B cell (primary cell): ENCODE measurements around the gene GABRD. TPM values are rescaled to one million over a fixed set of nuclear protein-coding genes. Genes with fewer than 3 reads are reported as not detected.

Experiments used
- ATAC-seq: fragments of 200-7000 bp; cut with Tn5 transposase; one replicate; pipeline ENCODE4 v1.10.0; 2021; ENCODE audit warnings: low read depth, mild to moderate bottlenecking, moderate number of reproducible peaks, moderate library complexity
- CTCF ChIA-PET: fragments of 350-600 bp; sonication (Branson Sonifier 250); formaldehyde crosslinking; loops from one replicate; lab custom pipeline; 2021; ENCODE audit warnings: antibody characterized with exemption, inconsistent platforms; lab: Charles Lee
- POLR2A ChIA-PET: fragments of 350-600 bp; sonication (Branson Sonifier 250); formaldehyde crosslinking; loops from one replicate; lab custom pipeline; 2021; ENCODE audit warnings: antibody characterized with exemption; lab: Charles Lee
- DNase-seq: peaks from one replicate; pipeline ENCODE4 v3.0.0; 2013
- H2AFZ ChIP-seq: 2 replicates; pipeline ENCODE4 v1.6.1; 2012; ENCODE audit warnings: mild to moderate bottlenecking, low read depth, low read length; ENCODE audit not compliant: insufficient read depth, poor library complexity, severe bottlenecking
- H3K27ac ChIP-seq, 2 donors: 1 replicate in 1 of 2; 2 replicates in 1 of 2; pipeline ENCODE4 v1.5.1; 2012 to 2013; ENCODE audit warnings: low read length in 2 of 2, mild to moderate bottlenecking in 2 of 2, moderate library complexity in 1 of 2
- H3K27me3 ChIP-seq, 4 experiments: fragments of 200-600 bp in 1 of 4; sonication (generic) in 1 of 4; replicated peaks in 1 of 4; 1 replicate in 2 of 4; 2 replicates in 2 of 4; pipeline versions ENCODE4 v1.6.1 to v1.7.0; 2013 to 2016; ENCODE audit warnings: low read length in 3 of 4, mild to moderate bottlenecking in 2 of 4, mixed read lengths in 1 of 4, moderate library complexity in 1 of 4; ENCODE audit not compliant: insufficient read depth in 4 of 4, control insufficient read depth in 3 of 4; ENCODE audit errors: control extremely low read depth in 1 of 4
- H3K36me3 ChIP-seq, 2 experiments: replicated peaks in 1 of 2; 1 replicate in 1 of 2; 2 replicates in 1 of 2; pipeline versions ENCODE4 v1.6.1 to v1.7.1; 2013; ENCODE audit warnings: low read length in 1 of 2; ENCODE audit not compliant: insufficient read depth in 2 of 2, control insufficient read depth in 1 of 2; ENCODE audit errors: control extremely low read depth in 1 of 2, extremely low read depth in 1 of 2
- H3K4me1 ChIP-seq, 2 donors: fragments of 200-600 bp in 1 of 2; sonication (generic) in 1 of 2; 1 replicate in 1 of 2; 2 replicates in 1 of 2; pipeline versions ENCODE4 v1.5.1 to v1.6.1; 2013 to 2017; ENCODE audit warnings: low read length in 2 of 2; ENCODE audit not compliant: control insufficient read depth in 2 of 2, insufficient read depth in 2 of 2
- H3K4me2 ChIP-seq: replicated peaks from 2 replicates; pipeline ENCODE3; 2012; ENCODE audit warnings: mild to moderate bottlenecking, low read depth, low read length; ENCODE audit not compliant: poor library complexity, severe bottlenecking
- H3K4me3 ChIP-seq, 5 experiments: fragments of 200-600 bp in 1 of 5; sonication (generic) in 1 of 5; 1 replicate in 3 of 5; 2 replicates in 2 of 5; pipeline versions ENCODE4 v1.5.1 to v1.7.0; 2011 to 2016; ENCODE audit warnings: low read length in 4 of 5, mild to moderate bottlenecking in 4 of 5, low read depth in 2 of 5, control low read depth in 1 of 5, moderate library complexity in 1 of 5; ENCODE audit not compliant: insufficient read depth in 1 of 5; ENCODE audit errors: control extremely low read depth in 1 of 5, extremely low read depth in 1 of 5
- H3K79me2 ChIP-seq: fragments of 200-600 bp; sonication (generic); one replicate; pipeline ENCODE4 v1.6.0; 2016; ENCODE audit warnings: low read length; ENCODE audit not compliant: control insufficient read depth, insufficient read depth
- H3K9ac ChIP-seq: fragments of 200-600 bp; sonication (generic); 2 replicates; pipeline ENCODE4 v1.6.1; 2017; ENCODE audit warnings: mild to moderate bottlenecking, low read length, moderate library complexity
- H3K9me3 ChIP-seq, 3 donors: one replicate each; pipeline versions ENCODE4 v1.6.1 to v1.7.1; 2013; ENCODE audit warnings: low read length in 2 of 3; ENCODE audit not compliant: control insufficient read depth in 2 of 3, insufficient read depth in 1 of 3; ENCODE audit errors: control extremely low read depth in 1 of 3
- H4K20me1 ChIP-seq: 2 replicates; pipeline ENCODE4 v1.6.0; 2012; ENCODE audit warnings: mild to moderate bottlenecking, low read length; ENCODE audit not compliant: insufficient read depth, control insufficient read depth, poor library complexity, severe bottlenecking
- H3K27ac Mint-ChIP-seq: one replicate; pipeline ENCODE4 v1.8.0; 2021; ENCODE audit warnings: mixed read lengths
- H3K27me3 Mint-ChIP-seq: one replicate; pipeline ENCODE4 v1.8.0; 2021; ENCODE audit warnings: mixed read lengths
- H3K4me1 Mint-ChIP-seq: one replicate; pipeline ENCODE4 v1.8.0; 2021; ENCODE audit warnings: mixed read lengths
- H3K4me3 Mint-ChIP-seq: one replicate; pipeline ENCODE4 v1.8.0; 2021; ENCODE audit warnings: mixed read lengths
- H3K9me3 Mint-ChIP-seq: one replicate; pipeline ENCODE4 v1.8.0; 2022; ENCODE audit warnings: mixed read lengths; ENCODE audit not compliant: insufficient read depth
- EZH2 ChIP-seq: IDR thresholded peaks from 2 replicates; pipeline ENCODE4 v1.6.1; 2012; ENCODE audit warnings: borderline replicate concordance, low read depth, mild to moderate bottlenecking, moderate library complexity, low read length; ENCODE audit not compliant: insufficient read depth, poor library complexity, severe bottlenecking
- WGBS: methylation state at CpG from one replicate; pipeline ENCODE4 v1.1.5; 2013; ENCODE audit warnings: missing lambda C conversion rate; ENCODE audit not compliant: insufficient coverage; 5-methylcytosine and 5-hydroxymethylcytosine counted together
- intact Hi-C: fragments of 100-400 bp; cut with micrococcal nuclease; formaldehyde crosslinking; loops from one replicate; pipeline ENCODE4 v1.10.0; 2022
- polyA plus RNA-seq: library from polyadenylated mRNA; depleted of rRNA; stranded (reverse); fragments of >200 nt; gene quantifications from 2 replicates; pipeline ENCODE4 v1.2.3, GENCODE V29; 2012
- total RNA-seq, 2 donors: library from RNA; stranded (reverse); fragments of 120-200 nt in 1 of 2; gene quantifications; 1 replicate in 1 of 2; 2 replicates in 1 of 2; pipeline versions ENCODE4 v1.2.3 to v1.2.4, GENCODE V29; 2013 to 2022
- TF ChIP-seq, protein P1 (sequence below): fragments of 200-600 bp; IDR thresholded peaks from one replicate; pipeline ENCODE4 v1.8.0; 2022; ENCODE audit warnings: antibody characterized with exemption, mild to moderate bottlenecking

The GABRD gene
- total and polyA plus RNA-seq, 2 donors (not counting 1 experiment from before 2014, with no cell fraction given) = not detected

GRCh38 chr1:2060072-2060471 is 40.9 kb downstream of the GABRD start:
- intact Hi-C loops = no loop called here
- Histone ChIP-seq H3K4me3 (no peak overlapping the region), H3K27ac (no peak overlapping the region), H3K9me3 (peaks cover 1 to 3% (median 3%) of the 10 kb centered on the region in 3 donors), H3K9ac (no peak overlapping the region), H3K36me3 (peaks cover 0 to 30% of the 10 kb centered on the region in 2 experiments), H3K4me1 (no peaks in the 10 kb centered on the region), H2AFZ (no peak overlapping the region), H3K27me3 (no peaks in the 10 kb centered on the region), H3K79me2 (no peaks in the 10 kb centered on the region), H4K20me1 (no peaks in the 10 kb centered on the region), H3K4me2 (no peak overlapping the region)
- Mint-ChIP-seq H3K27ac (no peak overlapping the region), H3K27me3 (no peaks in the 10 kb centered on the region), H3K4me3 (no peak overlapping the region), H3K9me3 (no peaks in the 10 kb centered on the region), H3K4me1 (no peaks in the 10 kb centered on the region)
- ATAC-seq (no peak), DNase-seq (no peak)
- TF ChIP-seq, protein P1, sequence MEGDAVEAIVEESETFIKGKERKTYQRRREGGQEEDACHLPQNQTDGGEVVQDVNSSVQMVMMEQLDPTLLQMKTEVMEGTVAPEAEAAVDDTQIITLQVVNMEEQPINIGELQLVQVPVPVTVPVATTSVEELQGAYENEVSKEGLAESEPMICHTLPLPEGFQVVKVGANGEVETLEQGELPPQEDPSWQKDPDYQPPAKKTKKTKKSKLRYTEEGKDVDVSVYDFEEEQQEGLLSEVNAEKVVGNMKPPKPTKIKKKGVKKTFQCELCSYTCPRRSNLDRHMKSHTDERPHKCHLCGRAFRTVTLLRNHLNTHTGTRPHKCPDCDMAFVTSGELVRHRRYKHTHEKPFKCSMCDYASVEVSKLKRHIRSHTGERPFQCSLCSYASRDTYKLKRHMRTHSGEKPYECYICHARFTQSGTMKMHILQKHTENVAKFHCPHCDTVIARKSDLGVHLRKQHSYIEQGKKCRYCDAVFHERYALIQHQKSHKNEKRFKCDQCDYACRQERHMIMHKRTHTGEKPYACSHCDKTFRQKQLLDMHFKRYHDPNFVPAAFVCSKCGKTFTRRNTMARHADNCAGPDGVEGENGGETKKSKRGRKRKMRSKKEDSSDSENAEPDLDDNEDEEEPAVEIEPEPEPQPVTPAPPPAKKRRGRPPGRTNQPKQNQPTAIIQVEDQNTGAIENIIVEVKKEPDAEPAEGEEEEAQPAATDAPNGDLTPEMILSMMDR = no peak
- TF ChIP-seq EZH2 = no peak
- POLR2A ChIA-PET = no interaction called here
- 95% methylated on average over 15 of the region's 15 CpGs for WGBS
- CTCF ChIA-PET = interaction anchor here (1.4 kb wide), 1 partner anchor 79 kb away, joined by 3 read pairs; no protein-coding TSS in a partner anchor

DNA sequence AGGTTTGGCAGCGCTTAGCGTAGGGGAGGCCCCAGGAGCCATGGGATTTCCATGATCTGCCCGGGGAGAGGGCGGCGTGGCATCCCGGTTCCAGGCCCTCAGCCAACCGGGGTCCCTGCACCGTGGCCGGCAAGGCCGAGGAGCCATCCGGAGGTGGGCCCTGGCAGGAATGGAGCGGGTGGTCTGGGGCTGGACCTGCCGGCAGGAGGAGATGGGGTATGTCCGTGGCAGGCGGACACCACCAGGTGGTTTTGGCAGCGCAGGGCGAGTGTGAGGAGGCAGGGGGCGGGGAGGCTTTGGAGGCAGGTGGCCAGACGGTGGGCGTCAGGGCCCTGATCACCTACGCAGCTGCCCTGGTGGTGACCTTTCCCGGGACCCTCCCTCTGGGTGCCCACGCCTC is 41.4 kb downstream of the GABRD start:
- Histone ChIP-seq H3K79me2 (no peaks in the 10 kb centered on the region), H3K9me3 (peaks cover 1 to 3% (median 3%) of the 10 kb centered on the region in 3 donors), H3K36me3 (peaks cover 0 to 30% of the 10 kb centered on the region in 2 experiments), H3K4me2 (no peak overlapping the region), H3K27me3 (no peaks in the 10 kb centered on the region), H3K4me3 (no peak overlapping the region), H3K4me1 (no peaks in the 10 kb centered on the region), H4K20me1 (no peaks in the 10 kb centered on the region), H3K27ac (no peak overlapping the region), H2AFZ (no peak overlapping the region), H3K9ac (no peak overlapping the region)
- intact Hi-C loops = no loop called here
- Mint-ChIP-seq H3K27ac (no peak overlapping the region), H3K4me1 (no peaks in the 10 kb centered on the region), H3K27me3 (no peaks in the 10 kb centered on the region), H3K4me3 (no peak overlapping the region), H3K9me3 (no peaks in the 10 kb centered on the region)
- ATAC-seq (no peak), DNase-seq (no peak)
- CTCF ChIA-PET = no interaction called here
- POLR2A ChIA-PET = no interaction called here
- TF ChIP-seq, protein P1 = no peak
- no peak for TF ChIP-seq EZH2
- 98% methylated on average over 23 of the region's 23 CpGs for WGBS
